D341Med (cell line): ENCODE results near the gene EXOC3L1.

Experiments used
- DNase-seq: peaks from one replicate; pipeline ENCODE4 v3.0.0; 2012; ENCODE audit warnings: low spot score

Gene EXOC3L1

DNA sequence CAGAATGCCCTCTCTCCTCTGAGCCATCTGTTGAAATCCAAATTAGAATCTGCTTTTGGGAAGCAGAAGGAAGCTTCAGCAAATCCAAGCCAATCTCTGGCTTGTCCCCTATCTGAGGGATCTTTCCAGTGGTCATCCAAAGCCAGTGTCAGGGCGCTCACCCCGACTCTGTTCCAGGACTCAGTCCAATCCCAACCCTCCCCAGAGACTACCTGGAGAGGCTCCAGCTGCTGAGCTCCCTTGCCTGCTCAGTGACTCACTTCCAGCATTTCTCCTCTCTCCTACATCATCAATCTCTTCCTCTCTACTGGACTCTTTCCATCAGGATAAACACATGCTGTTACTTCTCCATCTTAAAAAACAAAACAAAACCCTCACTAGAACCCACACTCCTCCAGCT, 8.6 kb downstream of the EXOC3L1 start:
- DNase-seq, result no peak

DNA sequence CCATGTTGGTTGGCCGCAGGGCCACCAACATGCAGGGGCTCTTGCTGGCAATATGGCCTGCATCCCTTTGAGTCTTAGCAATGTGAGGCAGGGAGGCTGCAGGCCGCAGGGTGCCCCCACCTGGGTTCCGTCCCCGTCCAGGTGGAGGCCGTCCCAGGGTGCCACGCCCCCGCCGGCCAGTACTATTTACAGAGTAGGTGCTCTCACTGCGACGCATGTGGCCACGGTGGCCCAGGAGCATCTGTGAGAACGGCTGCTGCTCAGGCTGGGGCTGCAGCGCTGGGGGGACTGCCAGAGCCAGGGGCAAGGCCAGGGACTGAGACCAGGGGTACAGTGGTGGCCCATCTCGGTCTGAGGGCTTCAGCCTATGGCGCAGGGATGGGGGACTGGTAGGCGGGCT, 9.8 kb downstream of the EXOC3L1 start:
- no peak for DNase-seq

DNA sequence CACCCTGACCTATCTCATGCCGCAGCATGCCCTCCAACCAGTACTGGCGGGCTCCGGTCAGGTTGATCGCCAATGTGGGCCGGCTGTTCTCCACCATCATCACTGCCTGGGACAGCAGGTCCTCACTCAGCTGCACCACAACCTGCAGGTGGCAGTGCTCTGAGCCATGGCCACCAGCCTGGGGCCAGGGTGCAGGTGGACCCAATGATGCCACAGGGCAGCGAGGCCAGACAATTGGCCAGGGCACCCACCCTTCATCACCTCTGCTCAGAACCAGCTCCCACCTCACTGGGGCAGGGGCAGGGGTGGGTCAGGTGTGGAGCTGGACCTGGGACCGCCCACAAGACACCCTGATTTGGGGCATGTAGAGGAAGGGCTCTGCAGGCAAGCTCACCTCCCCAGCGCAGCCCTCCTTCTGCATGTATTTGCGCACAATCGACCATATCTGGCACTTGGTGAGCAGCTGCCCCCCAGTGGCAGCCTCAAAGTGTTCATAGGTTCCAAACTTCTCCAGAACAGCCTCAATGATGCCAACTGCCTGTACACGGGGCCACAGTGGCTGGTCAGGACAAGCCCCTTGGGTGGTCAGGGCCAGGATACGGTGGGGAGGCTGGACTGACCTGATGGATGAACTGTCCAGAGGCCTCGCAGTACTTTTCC, 10.4 kb downstream of the EXOC3L1 start:
- no peak for DNase-seq

DNA sequence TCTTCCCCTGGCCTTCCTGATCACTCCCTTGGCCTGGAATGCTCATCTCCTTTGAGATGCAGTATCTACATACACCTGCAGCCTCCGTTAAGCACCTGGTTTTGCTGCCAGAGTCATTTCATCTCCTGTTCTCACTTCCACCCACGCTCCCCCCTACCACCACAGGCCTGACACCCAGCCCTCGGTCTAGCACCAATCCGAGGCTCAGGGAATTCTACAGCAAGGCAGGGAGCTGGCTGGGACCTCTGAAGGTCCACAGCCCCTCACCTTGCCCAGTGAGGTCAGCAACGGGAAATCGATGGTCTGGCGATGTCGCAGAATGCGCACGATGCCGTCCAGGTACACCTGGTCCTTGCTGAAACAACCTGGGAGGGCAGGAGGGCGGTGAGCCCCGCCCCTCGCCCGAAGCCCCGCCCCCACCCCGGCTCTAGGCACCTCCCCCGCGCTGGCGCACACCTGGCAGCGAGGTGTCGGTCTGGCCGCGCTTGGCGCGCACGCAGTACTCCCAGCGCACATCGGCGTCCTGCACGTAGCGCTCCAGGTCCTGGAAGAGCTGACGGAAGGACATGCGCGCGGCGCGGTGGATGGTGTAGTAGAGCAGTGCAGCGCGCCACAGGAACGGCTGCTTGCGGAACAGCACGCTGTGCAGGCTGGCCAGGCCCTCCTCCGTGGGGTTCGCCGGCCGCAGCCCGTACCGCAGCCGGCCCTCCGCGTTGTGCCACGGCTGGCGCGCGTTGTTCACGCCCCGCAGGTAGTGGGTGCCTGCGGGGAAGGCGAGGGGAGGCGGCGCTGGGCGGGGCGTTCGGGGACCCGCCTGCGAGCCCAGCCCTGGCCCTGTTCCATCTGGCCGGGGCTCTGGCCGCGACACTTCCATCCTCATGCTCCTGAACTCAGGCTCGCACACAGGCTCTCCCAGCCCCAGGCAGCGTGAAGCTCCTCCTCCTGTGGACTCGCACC, 11.9 kb downstream of the EXOC3L1 start:
- DNase-seq, result no peak

DNA sequence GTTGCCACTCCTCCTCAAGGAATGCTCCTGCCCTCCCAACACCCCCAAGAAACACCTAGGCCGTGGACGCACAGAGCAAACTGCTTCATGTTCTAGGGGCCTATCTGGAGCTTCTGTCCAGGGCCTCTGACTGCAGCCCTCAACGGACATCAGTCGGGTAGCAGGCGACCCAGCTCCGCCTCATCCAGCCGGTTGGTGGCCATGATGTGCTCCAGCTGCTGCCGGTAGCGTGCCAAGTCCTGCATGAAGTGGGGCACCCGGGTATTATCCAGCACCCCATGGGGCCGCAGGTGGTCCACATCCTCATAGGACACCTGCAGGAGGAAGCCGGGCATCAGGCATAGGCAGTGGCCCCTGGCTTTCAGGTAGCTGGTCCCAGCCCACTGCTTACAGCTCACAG, 13.3 kb downstream of the EXOC3L1 start:
- DNase-seq, result no peak

DNA sequence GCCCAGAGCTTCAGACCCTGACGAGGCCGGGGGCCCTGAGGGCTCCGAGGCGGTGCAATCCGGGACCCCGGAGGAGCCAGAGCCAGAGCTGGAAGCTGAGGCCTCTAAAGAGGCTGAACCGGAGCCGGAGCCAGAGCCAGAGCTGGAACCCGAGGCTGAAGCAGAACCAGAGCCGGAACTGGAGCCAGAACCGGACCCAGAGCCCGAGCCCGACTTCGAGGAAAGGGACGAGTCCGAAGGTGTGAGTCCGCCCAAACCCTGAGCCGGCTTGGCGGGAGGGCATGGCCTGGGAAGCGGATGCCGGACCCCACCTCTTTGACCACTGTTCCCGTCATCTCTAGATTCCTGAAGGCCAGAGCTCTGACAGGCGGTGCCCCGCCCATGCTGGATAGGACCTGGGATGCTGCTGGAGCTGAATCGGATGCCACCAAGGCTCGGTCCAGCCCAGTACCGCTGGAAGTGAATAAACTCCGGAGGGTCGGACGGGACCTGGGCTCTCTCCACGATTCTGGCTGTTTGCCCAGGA, 15.2 kb downstream of the EXOC3L1 start:
- no peak for DNase-seq

DNA sequence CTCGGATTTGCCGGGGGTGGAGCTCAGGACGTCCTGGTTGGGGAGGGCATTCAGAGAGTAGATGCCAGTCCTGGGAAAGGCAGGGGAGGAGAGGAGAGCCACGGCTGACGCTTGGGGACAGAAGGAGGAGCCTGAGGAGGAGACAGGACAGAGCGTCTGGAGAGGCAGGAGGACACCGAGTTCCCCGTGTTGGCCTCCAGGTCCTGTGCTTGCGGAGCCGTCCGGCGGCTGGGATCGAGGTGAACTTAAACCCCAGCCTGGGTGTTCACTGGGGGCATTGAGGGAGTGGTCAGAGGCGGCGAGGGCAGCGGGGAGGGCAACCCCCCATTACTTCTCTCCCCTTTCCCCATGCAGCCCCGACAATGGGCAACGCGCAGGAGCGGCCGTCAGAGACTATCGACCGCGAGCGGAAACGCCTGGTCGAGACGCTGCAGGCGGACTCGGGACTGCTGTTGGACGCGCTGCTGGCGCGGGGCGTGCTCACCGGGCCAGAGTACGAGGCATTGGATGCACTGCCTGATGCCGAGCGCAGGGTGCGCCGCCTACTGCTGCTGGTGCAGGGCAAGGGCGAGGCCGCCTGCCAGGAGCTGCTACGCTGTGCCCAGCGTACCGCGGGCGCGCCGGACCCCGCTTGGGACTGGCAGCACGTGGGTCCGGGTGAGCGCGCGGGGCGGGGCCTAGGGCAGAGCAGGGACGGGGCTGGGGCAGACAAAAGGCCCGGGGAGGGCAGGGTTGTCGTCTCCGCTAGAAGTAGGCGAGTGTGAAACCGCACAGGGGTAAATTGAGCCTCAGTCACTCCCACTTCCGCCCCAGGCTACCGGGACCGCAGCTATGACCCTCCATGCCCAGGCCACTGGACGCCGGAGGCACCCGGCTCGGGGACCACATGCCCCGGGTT, 15.9 kb downstream of the EXOC3L1 start:
- peak; percentile 84 for DNase-seq

DNA sequence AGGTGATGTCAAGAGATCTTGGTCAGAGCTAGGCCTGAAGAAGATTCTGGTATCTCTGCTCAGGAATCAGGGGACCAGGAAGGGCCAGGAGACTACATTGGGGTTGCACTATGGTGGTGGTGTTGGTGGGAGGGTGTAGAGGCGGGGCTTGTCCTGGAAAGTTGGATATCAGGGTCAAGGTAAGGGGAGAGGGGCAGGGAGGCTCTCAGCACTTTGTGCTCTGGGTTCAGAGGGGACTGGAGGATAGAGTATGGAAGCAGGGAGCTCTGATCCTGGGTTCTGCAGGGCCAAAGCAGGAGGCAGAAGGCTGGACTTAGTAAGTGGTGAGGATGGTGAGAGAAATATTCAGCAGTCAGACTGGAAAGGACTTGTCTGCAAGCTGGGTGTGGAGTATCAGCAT, 16.6 kb downstream of the EXOC3L1 start:
- DNase-seq, result no peak

DNA sequence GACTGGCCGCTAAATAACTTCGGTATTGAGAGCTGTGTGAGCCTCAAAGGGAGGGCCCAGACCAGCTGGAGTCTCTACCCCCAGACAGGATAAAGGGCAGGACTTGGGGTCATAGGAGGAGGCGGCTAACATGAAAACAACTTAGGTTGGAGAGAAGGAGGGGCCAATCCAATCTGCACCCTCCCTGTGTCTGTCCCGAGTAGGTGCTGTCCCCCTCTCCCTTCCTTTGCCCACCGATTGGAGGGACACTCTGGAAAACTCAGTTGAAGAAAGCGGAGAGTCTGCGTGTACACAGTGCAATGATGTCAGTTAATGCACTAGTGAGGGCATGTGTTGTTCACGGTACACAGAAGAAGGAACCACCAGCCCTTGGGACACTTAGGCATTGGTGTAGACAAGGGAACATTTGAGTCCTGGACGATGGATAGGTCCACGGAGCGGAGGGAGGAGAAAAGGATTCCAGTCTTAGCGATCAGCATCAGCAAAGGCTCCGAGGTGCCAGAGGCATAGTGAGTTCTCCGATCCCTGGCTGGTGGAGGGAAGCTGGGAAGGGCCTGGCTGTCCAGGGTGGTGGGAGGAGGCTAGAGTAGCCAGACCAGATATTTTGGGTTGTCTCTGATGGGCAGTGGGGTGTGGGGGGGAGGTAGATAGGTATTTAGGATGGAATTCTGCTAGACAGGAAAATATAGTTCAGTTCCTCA, 18.8 kb downstream of the EXOC3L1 start:
- no peak for DNase-seq

DNA sequence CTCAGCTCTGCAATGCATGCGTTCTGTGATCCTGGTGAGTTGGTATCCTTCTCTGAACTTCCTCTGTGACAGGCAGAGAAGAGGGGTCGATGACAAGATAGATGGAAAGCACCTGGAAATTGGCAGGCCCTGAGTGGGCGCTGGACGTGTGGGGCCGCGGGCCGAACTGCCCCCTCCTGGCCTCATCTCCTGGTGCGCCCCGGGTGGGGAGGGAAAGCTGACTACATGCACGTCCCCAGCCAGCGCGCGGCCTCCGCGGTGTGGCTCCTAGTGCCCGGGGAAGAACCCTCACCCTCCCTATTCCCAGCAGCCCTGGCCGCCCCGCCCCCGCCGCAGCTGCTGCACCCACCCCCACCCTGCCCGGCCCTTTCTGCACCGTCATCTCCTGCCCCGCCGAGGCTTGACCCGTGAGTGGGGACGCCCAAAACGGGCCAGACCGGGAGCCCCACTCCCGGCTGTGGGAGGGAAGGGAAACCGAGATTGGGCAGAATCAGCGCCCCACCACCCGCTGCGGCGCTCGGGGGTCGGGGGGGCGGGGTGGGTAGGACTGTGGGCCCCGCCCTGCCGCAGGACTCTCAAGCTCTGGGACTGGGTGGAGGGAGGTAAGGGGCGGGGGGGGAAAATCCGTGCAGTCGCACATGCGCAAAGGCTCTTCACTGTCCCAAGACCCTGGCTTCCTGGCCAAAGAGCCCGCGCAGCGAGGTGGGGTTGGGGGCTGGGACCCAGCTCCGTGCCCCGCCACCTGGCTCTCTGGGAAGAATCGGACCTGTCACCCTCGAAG, 19.6 kb downstream of the EXOC3L1 start, which contains the start of gene NOL3:
NOL3 (plus strand) TSS at position 371 of the 781 bp plus-strand sequence.
- DNase-seq, result peak; percentile 90

DNA sequence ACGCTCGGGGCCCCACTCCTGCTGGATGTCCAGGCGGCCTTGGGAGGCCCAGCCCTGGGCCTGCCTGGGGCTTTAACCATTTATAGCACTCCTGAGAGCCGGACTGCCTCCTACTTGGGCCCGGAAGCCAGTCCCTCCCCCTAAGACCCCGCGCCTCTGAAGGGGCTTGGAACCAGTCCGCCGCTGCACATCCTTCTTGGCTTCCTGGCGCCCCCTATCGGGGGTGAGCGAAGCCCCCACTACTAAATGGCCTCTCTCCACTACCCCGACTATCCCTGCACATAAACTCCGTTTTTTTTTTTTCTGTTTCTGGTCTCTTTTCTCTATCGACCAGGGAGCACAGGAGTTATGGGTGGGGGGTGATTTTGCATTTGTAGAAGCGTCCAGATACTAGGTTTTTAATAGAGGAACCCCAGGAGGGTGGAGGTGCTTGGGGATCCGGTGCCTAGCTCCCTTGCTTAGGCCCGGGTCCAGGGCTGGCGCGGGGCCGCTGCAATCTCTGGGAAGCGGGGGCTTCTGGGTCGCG, 20.2 kb downstream of the EXOC3L1 start:
- DNase-seq, result peak; percentile 72

DNA sequence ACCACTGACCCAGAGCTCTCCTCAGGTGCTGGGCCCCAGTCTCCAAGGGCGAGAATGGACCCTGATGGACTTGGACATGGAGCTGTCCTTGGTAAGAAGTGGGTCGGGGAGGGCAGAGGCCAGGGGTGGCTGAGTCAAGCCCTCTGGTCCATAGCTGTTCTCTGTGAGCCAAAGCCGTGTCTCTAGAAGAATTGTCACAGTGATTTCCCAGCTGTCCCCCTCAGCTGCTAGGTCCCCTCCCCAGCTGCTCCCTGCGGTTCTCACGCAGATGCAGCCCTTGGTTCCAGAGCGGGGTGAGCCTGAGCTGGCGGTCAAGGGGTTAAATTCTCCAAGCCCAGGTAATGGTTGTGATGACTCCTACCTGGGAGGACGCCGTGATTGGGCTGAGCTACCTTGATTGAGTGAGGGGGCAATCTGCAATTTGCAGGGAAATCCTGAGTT, 20.9 kb downstream of the EXOC3L1 start:
- DNase-seq, result no peak

DNA sequence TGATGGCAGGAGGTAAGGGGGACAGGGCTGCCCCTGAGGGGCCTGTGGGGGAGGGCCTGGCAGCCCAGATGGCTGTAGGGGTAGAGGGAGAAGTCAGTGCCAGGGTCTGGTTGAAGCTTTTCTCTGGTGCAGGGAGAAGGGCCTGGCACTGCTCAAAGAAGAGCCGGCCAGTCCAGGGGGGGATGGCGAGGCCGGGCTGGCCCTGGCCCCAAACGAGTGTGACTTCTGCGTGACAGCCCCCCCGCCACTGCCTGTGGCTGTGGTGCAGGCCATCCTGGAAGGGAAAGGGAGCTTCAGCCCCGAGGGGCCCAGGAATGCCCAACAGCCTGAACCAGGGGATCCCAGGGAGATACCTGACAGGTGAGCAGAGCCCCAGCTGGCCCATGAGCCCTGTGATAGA, 22.3 kb downstream of the EXOC3L1 start:
- DNase-seq, result no peak

DNA sequence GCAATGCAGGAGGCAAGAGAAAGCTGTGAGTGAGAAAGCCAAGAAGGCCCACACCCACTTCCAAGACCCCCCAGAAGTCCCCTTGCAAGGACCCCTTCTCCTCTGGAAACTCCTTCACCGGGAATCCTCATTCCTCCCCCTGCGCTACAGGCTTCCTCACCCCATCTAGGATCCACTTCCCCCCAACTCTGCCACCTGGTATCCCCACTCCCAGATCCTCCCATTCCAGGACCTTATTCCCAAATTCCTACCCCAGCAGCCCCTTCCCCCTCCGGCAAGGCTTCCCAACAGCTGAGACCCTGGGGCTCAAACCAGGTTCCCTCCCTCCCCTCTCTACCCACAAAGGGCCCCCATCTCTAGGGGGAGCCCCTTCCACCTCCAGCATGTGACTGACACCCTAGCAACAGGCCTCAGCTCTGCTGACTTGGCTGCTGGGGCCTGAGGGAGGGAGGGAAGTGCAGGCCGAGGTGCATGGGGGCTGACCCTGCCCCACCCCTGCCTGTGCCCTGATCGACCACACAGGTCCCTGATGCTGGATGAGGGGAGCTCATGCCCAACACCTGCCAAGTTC, 23.3 kb downstream of the EXOC3L1 start:
- DNase-seq, result no peak

DNA sequence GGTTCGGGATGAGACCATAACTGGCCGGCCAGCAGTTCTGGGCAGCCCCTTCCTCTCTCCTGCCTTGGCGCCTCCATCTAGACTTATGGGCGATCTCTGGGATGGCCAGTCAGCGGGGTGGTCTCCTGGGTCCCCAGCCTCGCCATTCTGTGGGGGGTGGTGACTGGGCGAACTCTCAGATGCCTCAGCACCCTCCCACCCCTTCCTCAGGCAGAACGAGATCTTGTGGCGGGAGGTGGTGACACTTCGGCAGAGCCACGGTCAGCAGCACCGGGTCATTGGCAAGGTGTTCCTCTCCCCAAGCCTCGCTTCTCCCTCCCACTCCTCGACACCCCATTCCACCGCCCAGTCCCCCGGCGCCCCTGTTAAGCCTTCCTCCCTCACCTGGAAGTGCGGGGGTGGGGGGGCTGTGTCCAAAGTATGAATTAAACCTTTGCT, 23.8 kb downstream of the EXOC3L1 start:
- DNase-seq, result no peak

DNA sequence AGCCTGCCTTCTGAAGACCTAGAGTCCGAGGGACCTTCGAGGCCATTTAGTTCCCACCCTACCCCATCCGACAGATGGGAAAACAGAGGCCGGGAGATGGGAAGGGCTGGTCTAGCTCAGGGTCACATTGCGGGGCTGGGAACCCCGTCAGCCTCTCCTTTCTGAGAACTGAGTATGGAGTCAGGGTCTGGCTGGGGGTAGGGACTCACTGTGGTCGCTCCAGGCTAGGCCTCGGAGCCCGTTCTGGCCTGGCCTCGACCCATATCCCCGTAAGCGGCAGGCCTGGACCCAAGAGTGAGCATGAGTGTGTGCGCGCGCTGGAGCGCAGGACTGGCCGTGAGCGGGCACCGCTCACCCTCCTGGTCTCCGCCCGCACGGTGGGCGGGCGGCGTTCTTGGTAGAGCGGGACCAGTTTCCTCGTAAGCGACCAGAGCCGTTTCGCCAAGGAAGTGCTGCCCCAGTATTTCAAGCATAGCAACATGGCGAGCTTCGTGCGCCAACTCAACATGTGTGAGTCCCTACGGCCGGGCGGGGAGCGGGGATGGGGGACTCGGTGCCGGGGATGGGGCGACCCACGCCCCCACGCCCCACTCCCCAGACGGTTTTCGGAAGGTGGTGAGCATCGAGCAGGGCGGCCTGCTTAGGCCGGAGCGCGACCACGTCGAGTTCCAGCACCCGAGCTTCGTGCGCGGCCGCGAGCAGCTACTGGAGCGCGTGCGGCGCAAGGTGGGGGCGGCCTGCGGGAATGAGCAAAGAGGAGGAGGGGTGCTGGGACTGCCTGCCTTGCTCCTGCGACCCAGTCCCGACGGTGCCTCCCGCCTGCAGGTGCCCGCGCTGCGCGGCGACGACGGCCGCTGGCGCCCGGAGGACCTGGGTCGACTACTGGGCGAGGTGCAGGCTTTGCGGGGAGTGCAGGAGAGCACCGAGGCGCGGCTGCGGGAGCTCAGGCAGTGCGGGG, 24.5 kb downstream of the EXOC3L1 start:
- no peak for DNase-seq

DNA sequence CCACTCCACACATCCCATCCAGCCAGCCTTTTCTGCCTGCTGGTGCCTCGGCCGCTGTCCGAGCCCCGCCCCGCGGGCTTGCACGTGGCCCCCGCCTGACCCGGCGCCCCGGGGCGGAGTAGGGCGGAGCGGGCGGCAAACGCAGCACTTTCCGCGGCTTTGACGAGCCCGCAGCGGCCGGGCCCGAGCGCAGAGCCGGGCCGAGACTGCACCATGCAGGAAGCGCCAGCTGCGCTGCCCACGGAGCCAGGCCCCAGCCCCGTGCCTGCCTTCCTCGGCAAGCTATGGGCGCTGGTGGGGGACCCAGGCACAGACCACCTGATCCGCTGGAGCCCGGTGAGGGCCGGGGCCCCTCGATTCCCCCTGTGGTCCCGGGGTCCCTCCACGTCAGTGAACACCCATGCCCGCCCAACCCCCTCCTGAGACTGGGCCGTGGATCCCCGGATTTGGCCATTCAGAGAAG, 25.3 kb downstream of the EXOC3L1 start, which contains the start of gene HSF4:
HSF4 (plus strand) TSS at position 147 of the 463 bp plus-strand sequence; CDS start at position 214, 67 bp downstream.
- no peak for DNase-seq

DNA sequence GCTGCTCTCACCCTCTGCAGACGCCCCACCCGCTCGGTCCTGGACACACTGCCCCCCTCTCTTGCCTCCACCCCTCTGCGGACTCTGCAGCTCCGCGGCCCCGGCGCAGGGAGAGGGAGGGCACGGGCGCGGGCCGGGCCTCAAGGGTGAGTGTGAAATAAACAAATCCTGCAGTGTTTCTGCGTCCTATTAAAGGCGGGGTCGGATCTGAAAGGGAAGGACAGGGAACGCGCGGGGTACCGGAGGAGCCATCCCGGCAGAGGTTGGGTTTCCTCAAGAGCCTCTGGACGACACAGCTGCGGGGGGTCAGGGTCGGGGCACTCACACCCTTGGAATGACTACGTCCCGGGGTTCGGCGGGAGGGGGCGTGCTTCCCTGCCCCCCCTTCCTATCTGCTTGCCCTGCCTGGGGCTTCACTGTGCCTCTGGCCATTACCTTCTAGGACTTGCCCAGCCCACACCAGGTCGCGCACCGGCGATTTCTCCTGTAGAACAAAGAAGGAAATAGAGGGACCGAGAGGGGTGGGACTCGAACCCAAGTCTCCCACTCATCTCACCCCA, 25.9 kb downstream of the EXOC3L1 start:
- no peak for DNase-seq
